Stimulated activated CD4-positive, alpha-beta T cell treated with anti-CD3 and anti-CD28 coated beads, TNF-alpha, amount 100 ng/mL, for 4 hours (primary cell): ENCODE data around the gene SLC22A15.
"Not testable (repeated sequence)": the region's sequence is repeated elsewhere in the genome, so short reads cannot be mapped to it uniquely, and the experiment has no call there.

Experiments used
- DNase-seq, 3 experiments: peaks; one replicate each; pipeline ENCODE4 v3.0.0-alpha.2; 2020; ENCODE audit warnings: low read depth in 3 of 3

Gene SLC22A15

DNA sequence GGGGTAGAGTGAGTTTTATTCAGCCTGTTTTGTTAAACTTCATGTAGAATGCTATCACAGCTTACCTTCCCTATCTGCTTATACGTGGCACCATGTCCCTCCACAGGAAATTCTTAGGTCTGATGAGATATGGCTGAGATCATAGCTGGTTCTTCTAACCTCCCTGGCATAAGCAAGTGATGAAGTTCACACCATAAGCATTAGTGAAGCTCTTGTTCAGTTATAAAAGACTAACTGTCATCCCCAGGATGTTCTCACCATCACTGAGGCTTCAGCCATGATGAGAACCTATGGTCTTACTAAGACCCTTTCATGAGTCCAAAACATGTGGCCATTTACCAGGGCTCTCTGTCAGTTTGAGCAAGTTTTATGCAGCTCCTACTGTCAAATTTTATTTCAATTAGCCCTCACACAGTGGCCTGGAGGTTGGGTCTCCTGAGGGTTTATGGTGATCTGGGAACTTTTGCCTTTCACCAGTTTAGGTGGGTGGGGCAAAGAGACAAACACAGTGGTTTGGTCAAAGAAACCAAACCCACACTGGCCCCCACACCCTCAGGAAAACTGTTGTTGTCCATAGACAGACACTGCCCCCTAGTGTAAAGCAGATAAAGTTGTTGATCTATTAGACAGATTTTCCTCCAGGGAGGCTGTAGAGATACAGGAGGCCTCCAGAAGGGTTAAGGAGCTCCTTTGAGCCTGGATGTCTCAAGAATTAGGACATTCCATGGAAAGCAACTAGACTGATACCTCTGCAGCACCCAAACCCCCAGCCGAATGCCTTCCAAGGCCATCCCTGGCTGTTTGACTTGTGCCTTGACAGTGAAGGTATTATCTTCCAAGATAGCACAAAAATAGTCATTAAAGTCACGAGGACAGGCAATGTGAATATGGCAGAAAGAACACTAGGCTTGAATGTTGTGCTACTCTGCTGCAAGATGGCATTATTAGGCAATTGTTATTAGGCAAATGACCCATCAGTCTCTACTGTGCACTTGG lies 5.0 kb downstream of the SLC22A15 start:
- no peak for DNase-seq

DNA sequence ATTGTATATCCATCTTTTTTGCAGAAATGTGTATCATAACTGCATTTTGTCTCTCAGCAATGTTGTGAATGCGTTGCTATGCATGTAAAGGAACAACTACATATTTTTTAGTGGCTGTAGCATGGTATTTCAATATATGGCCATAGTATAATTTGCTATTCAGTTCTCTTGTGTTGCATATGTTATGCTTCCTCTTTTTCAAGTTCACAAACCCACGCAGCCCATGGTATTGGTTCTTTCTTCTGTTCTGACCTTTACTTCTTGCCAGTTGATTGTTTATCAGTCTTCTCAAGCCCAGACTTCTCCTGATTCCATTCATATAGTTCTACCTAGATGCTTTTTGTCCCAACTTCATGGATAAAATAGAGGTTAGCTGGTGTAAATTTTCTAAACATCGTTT lies 6.1 kb downstream of the SLC22A15 start:
- DNase-seq, result no peak

DNA sequence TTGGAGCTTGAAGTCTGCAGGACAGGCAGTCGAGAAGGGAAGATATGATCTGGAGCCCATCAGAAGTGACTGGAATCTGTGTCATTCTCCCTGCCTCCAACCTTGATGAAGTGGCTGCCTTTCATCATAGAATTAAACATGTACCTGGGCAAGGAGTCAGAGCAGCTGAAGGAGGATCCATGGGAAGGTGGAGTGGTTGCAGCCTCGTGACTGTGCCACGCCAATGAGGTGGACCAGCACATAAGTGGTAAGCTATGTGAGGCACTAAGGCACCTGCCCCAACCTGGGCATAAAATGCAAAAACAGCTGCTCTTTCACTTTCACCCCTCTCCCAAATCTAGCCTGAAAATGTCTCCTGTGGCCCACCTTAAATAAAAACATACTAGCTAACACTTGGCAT lies 7.3 kb downstream of the SLC22A15 start:
- DNase-seq, result no peak

DNA sequence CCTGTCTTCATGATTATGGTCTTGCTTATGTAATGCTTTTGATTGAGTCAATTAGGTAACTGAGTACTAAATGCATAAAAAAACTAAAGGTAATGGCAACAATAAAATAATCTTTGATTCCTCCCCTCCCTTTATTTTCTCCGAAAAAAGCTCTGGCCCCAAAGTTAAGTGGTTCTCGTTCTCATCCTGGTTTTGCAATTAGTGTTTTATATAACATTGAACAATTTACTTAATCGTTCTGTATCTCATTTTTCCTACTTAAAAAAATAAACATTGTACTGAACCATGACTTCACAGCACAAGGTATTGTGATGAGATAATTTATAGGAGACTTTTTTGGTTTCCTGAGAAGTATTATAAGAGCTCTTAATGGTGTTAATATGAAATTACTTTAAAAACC lies 11.3 kb downstream of the SLC22A15 start:
- no peak for DNase-seq

DNA sequence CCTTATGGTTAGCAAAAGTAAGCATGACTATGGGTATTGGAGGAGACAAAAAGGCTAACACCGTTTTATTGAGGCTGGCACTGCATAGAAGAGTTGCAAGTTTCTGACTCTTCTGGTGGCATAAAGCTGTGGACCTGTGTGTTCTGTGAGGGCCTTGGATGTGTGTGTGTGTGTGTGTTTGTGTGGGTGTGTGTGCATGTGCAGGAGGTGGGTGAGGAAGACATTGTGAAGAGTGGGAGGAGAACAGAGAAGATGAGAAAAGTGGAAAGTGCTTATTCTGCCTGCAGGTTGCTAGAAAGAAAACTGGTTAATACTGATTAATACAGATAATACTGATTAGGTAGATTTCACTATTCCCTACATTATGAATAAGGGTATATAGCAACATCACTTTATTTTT lies 12.6 kb downstream of the SLC22A15 start:
- DNase-seq, result no peak

DNA sequence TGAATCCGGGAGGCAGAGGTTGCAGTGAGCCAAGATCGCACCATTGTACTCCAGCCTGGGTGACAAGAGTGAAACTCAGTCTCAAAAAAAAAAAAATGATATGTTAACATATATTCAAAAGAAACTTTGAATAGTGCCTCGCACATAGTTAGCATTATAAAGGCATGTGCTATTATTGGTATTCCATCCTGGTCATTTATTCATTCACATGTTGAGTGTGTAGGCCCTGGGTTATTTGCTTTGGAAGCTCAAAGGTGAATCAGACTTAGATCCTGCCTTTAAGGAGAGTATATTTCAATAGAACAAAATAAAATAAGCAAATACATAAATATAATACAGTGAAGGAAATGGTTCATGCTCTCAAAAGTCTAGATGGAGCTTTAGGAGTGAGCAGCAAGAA lies 13.4 kb downstream of the SLC22A15 start:
- no peak for DNase-seq

DNA sequence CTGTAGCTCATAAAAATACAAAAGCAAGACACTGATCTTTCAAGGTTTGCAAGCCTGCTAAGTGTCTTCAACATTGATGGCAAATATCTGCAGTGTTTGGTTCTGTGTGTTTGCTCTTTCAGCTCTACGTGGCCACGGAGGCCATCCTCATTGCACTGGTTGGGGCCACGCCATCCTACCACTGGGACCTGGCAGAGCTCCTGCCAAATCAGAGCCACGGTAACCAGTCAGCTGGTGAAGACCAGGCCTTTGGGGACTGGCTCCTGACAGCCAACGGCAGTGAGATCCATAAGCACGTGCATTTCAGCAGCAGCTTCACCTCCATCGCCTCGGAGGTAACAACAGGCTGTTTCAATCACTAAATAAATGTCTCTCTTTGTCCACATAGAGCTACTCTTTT lies 15.6 kb downstream of the SLC22A15 start:
- DNase-seq, result no peak

DNA sequence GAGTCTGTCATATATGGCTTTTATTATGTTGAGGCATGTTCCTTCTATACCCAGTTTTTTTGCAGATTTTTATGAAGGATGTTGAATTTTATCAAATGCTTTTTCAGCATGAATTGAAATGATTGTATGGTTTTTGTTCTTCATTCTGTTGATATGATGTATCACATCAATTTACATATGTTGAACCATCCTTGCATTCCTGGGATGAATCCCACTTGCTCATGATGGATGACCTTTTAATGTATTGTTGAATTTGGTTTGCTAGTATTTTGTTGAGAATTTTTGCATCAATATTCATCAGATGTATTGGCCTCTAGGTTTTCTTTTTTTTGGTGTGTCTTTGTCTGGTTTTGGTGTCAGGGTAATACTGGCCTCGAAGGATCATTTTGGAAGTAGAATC lies 21.6 kb downstream of the SLC22A15 start:
- not testable (repeated sequence) for DNase-seq

DNA sequence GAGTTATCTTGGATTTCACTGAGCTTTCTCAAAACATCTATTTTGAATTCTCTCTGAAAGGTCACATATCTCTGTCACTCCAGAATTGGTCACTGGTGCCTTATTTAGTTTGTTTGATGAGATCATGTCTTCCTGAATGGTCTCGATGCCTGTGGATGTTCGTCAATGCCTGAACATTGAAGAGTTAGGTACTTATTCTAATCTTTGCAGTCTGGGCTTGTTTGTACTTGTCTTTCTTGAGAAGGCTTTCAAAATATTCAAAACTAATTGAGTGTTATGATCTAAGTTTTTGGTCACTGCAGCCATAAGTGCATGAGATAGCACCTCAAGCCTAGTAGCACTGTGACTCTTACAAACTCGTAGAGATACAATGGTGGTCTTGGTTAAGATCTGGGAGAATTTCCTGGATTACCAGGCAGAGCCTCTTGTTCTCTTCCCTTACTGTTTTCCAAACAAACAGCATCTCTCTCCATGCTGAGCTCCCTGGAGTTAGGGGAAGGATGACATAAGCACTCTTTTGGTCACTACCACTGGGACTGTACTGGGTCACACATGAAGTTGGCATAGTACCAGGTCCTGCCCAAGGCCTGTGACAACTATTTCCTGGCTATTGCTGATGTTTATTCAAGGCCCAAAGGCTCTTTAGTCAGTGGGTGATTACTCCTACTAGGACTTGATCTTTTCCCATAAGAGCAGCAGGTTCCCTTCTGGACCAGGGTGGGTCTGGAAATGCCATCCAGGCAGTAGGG lies 25.6 kb downstream of the SLC22A15 start:
- DNase-seq, result no peak

DNA sequence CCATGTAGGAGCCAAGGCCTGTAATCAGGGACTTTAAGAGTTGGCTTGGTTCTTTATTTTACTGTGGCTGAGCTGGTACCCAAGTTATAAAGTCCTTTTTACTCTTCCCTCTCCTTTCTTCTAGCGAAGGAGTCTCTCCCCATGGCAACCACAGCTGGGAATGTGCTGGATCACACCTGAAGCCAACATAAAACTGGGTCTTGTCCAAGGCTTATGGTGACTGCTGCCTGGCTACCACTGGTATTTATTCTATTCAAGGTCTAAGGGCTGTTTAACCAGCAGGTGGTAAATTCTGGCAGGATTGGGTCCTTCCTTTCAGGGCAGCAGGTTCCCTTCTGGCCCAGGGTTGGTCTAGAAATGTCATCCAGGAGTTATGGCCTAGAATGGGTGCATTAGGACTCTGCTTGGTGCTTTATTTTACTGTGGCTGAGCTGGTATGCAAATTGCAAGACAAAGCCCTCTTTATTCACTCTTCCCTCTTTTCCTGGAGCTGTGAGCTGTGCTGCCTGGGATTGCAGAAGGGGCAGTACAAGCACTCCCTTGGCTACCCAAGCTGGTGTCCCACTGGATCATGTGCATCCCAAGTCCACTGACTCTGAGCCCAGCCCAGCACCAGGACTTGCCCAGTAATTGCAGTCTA lies 26.6 kb downstream of the SLC22A15 start:
- no peak for DNase-seq

DNA sequence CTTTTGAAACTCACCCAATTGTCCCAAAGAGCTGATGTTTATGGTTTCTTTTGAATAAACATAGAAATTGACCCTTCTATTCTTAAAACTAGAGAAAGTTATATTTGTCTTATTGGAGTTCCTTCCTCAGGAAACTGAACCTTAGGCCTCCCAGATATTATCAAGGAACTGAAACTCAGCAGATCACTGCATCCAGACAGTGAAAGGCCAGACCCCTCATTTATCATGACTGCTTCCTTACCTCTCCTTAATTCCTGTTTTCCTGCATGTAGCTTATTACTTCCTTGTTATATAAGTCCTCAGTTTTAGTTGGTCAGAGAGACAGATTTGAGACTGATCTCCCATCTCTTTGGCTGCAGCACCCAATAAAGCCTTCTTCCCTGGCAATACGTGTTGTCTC lies 27.5 kb downstream of the SLC22A15 start:
- no peak for DNase-seq

DNA sequence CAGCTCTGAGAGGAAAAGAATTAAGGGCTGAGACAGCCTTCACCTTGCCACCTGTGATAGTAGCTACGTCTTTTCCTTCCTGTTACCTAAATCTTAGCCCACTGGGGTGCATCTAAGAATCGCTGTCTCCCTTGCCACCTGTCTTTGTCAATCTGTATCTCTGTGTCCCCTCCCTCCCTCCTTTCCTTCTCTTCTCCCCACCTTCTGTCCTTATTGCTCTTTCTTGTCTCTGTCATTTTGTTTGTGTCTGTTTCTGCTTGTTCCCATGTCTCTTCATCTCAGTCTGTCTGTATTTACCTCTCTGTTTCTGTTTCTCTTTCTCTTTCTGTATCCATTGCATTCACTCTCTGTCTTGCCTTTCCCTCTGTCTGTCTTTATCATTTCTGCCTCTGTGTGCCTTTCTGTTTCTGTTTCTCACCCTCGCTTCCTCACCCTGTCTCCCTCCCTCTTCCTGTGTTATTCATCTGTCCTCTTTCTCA lies 30.2 kb downstream of the SLC22A15 start:
- DNase-seq, result no peak

DNA sequence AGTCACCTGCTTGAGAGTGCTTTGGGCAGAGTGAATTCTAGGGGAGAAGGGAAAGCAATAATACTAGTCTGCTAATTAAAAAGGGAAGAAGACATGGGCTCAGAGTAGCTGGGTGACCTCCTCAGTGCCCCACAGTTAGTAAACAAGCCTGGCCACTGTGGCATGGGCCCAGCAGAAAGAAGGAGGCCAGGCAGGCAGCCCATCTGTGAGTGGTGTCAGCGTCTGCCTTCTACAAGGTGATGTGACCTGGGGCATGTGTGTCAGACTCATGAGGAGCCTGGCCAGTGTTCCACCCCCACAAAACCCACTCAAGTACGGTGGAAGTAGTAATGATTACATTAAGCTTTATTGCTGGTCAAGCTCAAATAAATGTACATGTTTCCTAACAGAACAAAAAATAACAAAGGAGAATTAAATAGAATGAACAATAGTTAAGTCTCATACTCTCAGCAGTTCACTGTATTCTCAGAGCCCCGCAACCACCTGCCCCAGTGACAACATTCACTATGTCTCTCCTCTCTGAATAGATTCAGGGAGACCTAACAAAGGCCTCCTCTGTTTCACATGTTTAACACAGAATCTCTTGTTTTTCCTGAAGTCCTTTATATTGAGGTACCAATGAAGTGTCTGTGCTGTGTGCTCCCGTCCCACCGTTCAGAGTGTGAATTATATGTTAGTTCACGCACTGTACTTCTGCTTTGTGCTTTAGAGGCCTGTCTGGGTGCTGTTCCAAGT lies 32.5 kb downstream of the SLC22A15 start:
- DNase-seq, result no peak

DNA sequence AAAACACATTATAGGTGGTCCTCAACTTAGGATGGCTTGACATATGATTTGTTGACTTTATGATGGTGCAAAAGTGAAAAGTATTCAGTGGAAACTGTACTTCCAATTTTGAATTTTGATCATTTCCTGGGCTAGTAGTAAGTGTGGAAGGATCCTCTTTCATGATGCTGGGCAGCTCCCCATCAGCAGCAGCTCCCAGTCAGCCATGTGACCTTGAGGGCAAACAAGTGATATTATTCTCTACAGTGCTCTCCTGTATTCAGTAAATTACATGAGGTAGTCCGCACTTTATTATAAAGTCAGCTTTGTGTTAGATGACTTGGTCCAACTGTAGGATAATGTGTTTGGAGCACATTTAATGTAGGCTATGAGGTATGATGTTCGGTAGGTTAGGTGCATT lies 36.4 kb downstream of the SLC22A15 start:
- DNase-seq, result no peak

DNA sequence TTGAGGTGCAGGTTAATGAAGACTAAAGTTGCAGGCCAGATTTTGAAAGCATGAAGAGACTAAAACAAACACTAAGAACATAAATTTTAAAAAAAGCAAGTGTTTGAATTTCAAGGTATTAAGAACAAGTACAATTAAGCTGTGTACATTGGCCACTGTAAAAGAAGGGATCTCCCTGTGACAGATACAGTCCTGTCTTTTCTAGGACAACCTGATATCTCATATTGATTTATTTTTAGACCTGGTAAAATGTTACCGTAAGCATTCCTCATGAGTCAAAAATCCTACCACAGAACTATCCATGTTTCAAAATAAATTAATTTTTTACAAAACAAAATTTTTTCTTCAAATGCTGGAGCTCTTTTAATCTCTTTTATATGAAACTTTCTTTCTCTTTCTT lies 39.4 kb downstream of the SLC22A15 start:
- no peak for DNase-seq

DNA sequence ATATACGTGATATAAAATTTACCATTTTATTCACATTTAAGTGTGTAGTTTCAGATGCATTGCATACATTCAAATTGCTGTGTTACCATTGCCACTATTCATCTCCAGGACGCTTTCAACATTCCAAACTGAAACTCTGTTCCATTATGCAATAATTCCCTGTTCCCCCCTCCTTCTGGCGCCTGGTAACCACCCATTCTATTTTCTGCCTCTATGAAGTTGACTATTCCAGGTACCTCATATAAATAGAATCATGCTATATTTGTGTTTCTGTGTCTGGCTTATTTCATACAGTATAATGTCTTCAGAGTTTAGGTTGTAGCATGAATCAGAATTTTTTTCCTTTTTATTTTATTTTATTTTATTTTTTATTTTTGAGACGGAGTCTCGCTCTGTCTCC lies 41.7 kb downstream of the SLC22A15 start:
- DNase-seq, result no peak

DNA sequence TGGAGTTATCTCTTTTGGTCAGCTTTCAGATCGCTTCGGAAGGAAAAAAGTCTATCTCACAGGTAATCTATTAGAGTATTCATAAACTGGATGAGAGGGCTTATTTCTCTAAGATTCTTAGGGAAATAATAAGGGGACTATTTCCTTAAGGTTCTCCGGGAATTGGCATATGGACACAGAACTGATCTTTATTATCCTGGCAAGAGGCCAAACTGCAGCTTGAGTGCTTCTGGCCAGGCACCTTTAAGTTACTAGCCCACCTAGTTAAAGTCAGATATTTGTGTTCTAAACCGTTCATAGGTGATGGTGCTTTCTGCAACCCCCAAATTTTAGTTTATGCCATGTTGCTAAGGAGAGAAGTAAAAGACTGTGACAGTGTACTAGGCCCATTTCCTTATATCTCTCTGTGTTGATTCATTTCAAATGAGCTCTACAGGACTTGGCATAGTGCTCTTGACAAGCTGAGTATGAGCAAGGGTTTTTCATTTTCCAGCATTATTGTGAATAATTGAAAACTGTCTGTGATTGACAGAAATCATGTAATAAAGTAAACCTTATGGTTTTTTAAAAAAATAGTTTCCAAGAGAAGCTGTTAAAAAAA lies 43.4 kb downstream of the SLC22A15 start:
- no peak for DNase-seq

DNA sequence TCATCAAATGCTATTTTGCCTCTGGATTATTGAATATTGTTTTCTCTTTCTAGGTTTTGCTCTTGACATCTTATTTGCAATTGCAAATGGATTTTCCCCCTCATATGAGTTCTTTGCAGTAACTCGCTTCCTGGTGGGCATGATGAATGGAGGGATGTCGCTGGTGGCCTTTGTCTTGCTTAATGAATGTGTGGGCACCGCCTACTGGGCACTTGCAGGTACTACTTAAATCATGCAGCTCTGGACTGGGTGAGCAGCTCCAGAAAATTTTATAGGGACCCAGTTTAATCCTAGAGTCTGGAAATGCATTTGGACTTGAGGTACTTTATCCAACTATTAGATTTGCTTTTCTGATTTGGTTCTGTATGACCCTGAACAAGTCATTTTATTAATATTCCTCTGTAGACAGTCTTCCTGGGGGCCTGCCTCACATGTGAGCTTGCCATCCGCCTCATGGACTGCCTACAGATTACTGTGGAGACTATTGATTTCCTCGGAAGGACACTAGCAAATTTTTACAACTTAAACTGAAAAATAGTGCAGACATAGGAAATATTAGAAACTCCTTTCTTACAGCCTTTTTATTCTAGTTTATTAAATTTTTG lies 44.5 kb downstream of the SLC22A15 start:
- peak in 2 of 3 experiments; percentile 5 to 7 for DNase-seq

DNA sequence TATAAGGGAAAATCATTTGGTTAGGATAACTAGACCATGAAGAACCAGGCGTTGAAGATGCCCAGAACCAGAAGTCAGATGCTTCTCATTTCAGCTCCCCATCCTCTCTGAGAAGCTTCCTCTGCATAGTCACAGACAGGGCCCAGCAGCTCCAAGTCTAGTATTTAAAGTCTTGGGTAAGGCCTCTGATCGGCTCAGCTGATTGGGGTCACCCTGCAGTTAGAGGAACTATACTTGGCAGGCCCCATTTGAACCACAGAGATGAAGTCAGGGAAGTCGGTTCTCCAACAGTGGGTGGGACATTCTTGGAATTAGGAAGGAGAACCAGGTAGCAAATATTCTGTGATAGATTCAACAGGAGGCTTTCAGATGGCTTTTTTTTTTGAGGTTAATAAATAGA lies 48.3 kb downstream of the SLC22A15 start:
- DNase-seq, result no peak

DNA sequence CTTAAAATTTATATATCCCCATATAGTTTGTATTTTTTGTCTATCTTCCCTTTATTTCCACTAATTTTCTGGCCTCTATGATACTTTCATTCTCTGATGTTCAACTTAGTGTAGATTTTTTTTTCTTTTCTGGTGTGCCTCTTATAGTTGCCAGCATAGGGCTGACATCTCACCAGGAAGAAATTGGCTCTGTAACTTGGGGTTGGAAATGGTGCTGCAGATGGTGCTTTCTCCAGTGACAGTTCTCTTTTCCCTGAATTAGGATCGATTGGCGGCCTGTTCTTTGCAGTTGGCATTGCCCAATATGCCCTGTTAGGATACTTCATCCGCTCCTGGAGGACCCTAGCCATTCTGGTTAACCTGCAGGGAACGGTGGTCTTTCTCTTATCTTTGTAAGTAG lies 50.3 kb downstream of the SLC22A15 start:
- no peak for DNase-seq
